HG03575 (cell line): ENCODE results near the gene ZBTB47.

Source experiments
- ATAC-seq: cut with Tn5 transposase; IDR thresholded peaks from one replicate; pipeline ENCODE4 v1.9.1; 2021; ENCODE audit not compliant: unreplicated experiment, insufficient number of reproducible peaks, low FRiP score; ENCODE audit errors: extremely low read depth

ZBTB47 gene

DNA sequence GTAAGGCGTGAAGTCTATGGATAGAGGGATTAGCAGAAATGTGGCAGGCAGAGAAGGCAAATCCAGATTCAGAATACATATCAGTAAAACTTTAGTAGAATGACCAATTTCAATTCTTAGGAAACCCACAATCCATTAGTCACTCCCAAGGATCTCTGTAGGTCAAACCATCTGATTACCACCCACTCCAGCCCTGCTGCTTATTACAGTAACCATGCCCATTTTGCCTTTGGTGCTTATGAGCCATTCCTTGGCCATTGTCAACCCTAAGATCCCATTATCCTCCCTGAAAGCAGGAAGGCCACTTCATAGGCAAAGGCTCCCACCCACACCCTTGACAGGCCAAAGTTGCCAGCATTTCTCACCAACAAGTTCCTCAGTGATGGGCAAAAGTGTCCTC, 26.8 kb downstream of the ZBTB47 start:
- no peak for ATAC-seq

DNA sequence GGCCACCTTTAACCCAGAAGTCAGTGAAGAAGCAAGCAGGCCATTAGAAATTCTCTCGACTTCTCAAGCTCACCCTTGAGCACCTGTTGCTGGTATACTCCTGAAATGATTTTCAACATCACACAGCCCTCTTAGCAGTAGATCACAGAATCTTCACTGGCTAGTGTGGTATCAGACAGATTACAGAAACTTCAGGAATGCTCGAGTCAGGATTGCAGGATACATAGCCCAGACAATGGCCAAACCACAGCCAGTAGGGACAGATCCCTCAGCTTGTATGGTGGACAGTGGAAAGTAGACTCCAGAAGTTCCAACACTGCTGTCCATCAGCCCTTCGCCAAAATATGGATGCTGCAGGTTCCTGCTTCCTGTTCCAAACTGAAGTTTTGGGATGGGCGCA, 27.3 kb downstream of the ZBTB47 start:
- ATAC-seq: no peak

DNA sequence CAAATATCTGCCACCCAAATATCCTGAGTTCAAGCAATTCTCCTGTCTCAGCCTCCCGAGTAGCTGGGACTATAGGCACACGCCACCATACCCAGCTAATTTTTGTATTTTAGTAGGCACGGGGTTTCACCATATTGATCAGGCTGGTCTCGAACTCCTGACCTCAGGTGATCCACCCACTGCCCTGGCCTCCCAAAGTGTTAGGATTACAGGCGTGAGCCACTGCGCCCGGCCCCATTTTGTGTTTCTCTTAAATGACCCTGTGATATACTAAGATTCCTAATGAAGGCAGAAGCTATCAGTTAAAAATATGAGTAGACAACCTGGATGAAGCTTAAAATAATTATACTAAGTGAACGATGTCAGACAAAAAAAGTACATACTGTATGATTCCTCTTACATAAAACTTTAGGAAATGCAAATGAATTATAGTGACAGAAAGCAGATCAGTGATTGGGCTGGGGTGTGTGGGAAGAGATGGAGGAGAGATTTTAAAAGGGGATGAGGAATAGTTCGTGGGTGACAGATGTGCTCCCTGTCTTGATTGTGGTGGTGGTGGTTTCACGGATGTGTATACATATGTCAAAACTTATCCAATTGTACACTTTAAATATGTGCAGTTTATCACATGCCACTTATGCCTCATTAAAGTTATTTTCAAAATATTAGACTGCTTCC, 28.0 kb downstream of the ZBTB47 start:
- no peak for ATAC-seq

DNA sequence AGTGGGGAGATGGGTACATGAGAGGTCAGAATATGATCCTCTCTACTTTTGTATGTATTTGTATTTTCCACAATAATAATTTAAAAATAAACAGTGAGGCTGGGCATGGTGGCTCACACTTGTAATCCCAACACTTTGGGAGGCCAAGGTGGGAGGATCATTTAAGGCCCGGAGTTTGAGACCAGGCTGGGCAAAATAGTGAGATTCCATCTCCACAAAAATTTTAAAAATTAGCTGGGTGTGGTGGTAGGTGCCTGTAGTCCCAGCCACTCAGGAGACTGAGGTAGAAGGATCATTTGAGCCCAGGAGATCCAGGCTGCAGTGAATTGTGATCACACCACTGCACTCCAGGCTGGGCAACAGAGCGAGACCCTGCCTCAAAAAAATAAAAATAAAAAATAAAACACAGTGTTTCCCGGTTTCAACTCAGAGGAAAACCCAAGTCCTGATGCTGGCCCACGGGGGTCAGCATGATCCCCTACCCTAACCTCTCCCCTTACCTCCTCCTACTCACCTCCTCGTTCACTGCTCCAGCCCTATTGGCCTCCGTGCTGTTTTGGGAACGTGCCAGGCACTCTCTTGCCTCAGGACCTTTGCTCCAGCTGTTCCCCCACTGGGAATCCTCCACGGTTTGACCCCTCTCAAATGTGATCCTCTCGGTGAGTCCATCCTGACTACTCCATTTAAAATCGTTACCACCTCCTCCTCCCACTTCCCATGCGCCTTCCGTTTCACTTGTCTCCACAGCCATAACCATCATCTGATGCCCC, 29.0 kb downstream of the ZBTB47 start:
- ATAC-seq: no peak

DNA sequence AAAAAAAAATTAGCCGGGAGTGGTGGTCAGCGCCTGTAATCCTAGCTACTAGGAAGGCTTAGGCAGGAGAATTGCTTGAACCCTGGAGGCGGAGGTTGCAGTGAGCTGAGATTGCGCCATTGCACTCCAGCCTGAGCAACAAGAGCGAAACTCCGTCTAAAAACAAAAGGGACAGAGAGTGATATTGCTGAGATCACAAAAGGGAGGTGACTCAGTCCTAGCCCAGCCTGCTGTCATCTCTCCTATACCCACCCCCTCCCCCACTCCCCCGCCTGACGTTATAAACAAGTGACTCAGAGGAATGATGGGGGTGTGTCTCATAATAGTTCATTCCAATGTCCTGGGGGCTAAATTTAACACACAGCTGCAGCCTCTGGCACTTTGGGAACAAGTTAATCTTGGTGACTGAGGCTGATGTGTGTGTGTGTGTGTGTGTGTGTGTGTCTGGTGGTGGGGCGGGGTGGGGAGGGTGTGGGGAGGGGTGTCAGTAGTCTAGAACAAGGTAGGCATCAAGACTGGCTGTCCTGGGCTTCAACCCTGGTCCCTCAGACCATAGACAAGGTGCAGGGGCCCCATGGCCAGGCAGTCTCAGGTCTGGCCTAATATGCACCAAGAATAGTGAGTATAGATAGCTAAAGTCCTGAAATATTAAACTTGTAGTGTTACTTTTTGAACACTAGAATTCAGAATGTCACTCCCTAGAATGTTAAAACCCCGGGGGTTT, 30.5 kb downstream of the ZBTB47 start:
- no peak for ATAC-seq

DNA sequence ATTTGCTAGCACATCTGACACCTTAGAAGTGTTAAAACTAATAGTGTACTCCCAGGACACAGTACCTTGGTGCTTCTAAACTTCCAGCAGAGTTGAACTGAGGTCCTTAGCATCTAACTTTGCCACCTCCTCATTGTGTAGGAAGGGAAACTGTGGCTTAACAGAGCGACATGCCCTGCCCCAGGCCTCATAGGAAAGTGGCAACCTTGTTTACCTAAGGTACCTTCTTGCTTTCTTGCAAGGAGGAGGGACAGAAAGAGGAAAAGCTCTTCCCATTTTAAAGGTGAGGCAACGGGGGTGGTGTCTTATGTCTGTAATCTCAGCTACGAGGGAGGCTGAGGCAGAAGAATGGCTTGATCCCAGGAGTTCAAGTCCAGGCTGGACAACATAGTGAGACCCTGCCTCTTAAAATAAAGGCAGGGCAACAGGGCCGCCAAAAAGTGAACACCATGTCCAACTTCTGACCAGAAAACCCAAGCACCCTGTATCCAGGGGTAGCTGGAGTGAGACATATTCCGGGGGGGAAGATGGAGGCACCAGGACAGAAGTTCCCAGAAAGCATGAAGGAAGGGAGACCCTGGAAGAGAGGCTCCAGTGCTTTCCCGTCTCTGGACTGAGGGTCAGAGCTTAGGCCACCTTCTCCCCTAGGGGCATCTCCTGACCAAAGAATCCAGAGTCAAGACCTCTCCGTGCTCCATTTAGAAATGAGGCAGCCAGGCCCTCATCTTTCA, 31.3 kb downstream of the ZBTB47 start:
- no peak for ATAC-seq

DNA sequence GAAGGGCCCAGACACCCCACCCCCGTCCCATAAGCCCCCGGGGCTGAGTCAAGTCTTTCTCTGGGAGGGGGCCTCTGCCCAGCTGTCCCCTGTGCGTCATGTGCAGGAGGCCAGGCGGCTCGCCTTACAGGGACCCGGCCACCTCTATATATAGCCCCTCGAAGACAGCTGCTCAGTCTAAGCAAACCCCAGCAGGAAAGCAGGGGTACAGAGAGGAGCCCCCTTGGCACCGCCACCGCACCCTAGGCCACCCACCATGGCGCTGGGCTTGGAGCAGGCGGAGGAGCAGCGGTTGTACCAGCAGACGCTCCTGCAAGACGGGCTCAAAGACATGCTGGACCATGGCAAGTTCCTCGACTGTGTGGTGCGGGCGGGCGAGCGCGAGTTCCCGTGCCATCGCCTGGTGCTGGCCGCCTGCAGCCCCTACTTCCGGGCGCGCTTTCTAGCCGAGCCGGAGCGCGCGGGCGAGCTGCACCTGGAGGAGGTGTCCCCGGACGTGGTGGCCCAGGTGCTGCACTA, 31.9 kb downstream of the ZBTB47 start, which contains the start of gene KLHL40:
Gene KLHL40 (plus strand): TSS at position 175 of the 519 bp plus-strand sequence. CDS start 82 bp downstream, at position 257.
- no peak for ATAC-seq

DNA sequence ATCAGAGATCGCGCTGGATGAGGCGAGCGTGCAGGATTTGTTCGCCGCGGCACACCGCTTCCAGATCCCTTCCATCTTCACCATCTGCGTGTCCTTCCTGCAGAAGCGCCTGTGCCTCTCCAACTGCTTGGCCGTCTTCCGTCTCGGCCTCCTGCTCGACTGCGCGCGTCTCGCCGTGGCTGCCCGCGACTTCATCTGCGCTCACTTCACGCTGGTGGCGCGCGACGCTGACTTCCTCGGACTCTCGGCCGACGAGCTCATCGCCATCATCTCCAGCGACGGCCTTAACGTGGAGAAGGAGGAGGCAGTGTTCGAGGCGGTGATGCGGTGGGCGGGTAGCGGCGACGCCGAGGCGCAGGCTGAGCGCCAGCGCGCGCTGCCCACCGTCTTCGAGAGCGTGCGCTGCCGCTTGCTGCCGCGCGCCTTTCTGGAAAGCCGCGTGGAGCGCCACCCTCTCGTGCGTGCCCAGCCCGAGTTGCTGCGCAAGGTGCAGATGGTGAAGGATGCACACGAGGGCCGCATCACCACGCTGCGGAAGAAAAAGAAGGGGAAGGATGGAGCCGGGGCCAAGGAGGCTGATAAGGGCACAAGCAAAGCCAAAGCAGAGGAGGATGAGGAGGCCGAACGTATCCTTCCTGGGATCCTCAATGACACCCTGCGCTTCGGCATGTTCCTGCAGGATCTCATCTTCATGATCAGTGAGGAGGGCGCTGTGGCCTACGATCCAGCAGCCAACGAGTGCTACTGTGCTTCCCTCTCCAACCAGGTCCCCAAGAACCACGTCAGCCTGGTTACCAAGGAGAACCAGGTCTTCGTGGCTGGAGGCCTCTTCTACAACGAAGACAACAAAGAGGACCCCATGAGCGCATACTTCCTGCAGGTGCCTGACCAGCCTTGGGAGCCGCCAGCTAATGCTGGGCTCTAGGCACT, 32.7 kb downstream of the ZBTB47 start:
- no peak for ATAC-seq

DNA sequence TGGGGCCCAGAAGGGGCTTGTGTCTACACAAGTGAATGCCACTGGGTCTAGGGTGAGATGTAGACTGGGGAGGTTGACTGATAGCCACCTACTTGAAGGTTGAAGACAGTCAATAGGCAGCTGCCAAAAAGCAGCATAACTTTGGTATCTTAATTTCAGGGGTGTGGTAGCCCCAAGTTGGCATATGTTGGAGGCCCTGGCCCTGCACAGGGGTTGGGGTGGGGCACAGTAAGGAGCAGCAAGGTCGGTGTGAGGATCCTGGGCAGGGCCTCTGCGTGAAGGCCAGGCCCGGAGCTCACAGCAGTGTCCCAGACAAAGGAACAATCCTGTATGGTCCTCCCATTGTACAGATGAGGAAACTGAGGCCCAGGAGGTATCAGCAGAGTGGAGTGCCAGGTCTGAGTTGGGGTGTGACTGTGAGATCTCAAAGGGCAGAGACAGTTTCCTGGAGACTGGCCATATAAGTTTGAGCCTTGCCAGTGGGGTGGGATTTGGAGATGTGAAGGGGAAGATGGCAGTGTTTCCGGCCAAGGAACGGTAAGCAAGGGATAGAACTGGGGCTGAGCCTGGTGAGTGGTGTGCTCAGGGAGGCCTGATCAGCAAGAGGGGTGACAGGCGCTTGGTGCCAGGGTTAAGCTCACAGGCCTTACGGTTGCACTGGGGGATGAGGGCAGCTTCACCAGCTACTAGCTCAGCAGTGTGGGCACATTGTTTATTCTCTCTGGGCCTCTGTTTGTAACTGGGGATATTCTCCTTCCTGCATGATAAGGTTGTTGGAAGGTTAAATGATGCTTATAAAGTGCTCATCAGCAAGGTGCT, 33.5 kb downstream of the ZBTB47 start:
- no peak for ATAC-seq

DNA sequence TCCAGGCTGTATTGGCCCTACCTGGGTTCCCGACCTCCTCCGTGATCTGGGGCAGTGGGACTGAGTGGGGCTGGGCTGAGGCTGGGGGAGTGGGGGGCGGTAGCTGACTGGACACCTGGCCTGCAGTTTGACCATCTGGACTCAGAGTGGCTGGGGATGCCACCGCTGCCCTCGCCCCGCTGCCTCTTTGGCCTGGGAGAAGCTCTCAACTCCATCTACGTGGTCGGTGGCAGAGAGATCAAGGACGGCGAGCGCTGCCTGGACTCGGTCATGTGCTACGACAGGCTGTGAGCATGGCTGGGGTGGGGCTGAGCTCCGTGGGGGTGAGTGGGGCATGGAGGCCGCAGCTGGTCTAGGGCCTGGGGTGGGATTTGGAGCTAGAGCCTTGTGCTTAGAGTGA, 34.5 kb downstream of the ZBTB47 start:
- no peak for ATAC-seq

DNA sequence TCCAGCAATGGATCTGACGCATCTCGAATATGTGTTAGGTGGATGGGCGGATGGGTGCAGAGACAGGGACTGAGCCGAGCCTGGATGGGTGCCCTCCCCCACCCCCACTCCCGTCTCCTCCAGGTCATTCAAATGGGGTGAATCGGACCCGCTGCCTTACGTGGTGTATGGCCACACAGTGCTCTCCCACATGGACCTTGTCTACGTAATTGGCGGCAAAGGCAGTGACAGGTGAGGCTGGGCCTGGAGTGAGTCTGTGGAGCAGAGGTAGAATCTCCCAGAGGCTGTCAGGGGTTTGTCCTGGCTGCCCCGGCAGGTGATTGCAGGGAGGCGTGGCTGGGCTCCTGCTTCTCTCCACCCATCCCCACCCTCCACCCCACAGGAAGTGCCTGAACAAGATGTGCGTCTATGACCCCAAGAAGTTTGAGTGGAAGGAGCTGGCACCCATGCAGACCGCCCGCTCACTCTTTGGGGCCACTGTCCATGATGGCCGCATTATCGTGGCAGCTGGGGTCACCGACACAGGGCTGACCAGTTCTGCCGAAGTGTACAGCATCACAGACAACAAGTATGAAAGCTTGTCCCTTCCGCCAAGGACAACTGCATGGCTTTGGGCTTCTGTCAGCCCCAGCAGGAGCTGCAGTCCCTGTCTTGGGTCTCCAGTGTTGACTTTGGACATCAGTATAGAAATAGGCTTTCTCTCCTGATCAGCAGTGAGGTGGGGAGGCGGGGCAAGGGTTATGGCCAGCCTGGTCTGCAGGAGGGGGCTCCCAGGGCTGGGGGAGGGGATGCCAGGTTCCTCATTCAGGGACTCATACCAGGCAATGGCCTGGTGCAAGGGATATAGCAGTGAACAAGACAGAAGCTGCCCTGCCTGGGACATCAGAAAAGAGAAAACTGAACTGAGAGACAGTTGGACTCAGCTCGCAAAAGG, 35.3 kb downstream of the ZBTB47 start:
- ATAC-seq: no peak

DNA sequence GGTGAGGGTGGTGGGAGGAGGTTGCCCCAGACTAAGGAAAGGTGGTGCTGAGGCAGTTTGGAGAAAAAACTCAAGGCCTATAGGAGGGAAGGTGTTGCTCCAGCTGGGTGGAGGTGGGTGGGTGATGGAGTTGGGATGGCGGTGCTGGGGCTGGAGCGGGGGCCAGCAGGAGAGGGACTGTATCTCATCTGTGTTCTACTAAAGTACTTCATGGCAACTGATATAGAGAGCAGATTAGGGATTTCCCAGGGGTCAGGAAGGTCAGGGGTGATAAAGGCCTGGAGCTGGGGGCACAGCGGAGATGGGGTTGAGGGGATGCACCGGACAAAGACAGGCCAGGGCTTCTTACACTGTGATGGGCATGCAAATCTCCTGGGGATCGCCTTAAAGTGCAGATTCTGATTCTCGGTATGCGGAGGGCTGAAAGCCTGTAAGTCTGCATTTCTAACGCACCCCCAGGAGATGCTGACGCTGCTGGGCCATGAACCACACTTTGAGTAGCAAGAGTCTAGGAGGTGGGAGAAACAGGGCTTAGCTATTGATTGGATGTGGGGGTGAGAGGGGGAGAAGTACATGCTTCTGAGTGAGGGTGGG, 36.0 kb downstream of the ZBTB47 start:
- ATAC-seq: no peak

DNA sequence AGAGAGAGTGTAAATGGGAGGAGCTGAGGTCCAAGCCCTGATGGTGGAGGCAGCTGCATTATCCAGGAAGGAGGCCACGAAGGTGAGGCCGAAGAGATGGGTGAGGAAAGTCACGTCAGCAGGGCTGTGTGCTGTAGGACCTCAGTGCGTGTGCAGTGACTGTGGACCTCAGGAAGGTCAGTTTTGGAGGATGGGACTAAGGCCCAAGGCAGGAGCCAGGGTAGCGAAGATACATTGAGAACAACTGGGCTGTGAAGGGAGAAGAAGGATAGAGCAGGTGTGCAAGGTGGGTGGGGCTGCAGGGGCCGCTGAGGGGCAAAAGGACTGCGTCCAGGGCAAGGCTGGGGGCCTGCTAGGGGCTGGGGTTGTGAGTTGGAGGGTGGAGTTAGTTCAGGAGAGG, 36.7 kb downstream of the ZBTB47 start:
- no peak for ATAC-seq

DNA sequence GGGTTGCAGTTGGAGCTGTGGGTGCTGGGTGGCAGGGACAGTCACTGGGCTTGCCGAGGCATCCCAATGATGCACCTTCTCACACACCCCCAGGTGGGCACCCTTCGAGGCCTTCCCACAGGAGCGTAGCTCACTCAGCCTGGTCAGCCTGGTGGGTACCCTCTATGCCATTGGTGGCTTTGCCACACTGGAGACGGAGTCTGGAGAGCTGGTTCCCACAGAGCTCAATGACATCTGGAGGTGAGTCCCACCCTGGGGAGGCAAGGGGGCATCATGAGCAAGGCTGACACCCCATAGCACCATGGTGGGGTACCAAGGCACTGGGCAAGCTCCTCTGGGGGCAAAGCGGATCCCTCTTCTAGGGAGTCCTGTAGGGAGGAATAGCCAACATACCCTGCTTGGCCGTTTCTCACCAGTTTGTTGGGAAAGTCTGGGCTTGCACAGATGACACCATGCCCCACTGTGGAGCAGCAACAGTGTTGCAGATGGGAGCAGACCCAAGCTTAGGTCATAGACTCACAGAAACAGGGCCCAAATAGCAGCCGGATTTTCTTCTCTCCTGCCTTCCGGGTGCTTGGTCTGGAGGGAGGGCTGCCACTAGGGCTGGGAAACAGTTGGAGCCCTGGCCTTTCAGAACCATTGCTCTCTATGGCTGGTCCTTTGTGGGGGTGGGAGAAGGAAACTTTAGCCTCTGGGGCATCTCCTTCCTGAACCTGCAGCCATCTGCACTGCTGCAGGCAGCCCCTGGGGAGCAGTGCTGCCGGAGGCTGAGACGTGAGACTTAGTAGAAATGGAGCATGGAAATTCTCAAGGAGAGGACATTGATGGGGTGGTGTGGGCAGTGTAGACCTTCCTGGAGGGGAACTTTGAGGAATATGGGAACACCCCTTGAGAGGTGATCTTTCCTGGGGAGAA, 37.5 kb downstream of the ZBTB47 start:
- ATAC-seq: no peak
